GM13976 (cell line): Measurements from ENCODE around the gene C8B.

Source experiments
- DNase-seq: peaks from one replicate; pipeline ENCODE4 v3.0.0; 2012; ENCODE audit warnings: low spot score
- CTCF ChIP-seq: IDR thresholded peaks from 2 replicates; pipeline ENCODE4 v1.5.1; 2012; ENCODE audit warnings: borderline replicate concordance, mild to moderate bottlenecking; ENCODE audit not compliant: insufficient read depth; ENCODE audit errors: extremely low read depth, missing control alignments, control extremely low read depth
- in situ Hi-C: fragments of 300-500 bp; cut with MboI; formaldehyde crosslinking; loops from one replicate; pipeline ENCODE4 v1.12.0; 2022; ENCODE audit warnings: low sequenced_read_pairs, mixed read lengths, inconsistent platforms; ENCODE audit not compliant: unreplicated experiment

C8B gene

GRCh38 chr1:56957931-56958330 lies 7.9 kb downstream of the C8B start:
- in situ Hi-C loops = no loop called here
- DNase-seq = no peak
- no peak for TF ChIP-seq CTCF

DNA sequence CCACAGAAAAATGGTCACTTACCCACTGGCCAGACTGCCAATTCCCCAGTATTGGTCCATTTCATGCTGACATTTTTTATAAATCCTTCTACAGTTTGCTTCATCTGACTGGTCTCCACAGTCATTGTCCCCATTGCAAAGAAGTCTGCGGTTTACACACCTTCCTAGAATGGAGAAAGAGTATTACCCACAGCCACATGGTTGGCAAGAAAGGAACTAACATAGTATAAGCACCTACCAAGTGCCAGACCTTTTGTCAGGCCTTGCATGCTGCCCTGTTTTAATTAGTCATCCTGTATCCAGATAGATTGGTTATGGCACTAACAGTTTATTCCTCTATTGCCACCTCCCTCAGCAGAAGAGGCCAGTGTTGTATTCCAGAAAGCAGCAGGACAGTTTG lies 11.2 kb downstream of the C8B start:
- in situ Hi-C loops = no loop called here
- DNase-seq = no peak
- no peak for TF ChIP-seq CTCF

DNA sequence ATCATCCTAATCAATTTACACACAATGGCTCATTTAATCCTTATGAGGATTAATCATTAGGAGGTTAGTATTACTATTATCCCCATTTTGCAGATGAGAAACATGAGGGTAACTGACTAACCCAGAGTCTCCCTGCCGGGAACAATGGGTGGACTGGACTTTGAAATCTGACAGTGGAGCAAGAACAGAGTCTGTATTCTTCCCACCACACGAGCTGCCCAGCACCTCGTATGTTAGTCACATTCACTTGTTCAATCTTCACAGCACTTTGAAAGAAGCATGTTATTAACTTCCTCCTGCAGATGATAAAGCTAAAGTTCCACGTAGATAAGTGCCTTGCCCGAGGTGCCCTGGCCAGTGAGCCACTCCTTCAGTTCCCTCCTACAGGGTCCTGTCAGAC lies 12.4 kb downstream of the C8B start:
- TF ChIP-seq CTCF = no peak
- in situ Hi-C loops = no loop called here
- no peak for DNase-seq

DNA sequence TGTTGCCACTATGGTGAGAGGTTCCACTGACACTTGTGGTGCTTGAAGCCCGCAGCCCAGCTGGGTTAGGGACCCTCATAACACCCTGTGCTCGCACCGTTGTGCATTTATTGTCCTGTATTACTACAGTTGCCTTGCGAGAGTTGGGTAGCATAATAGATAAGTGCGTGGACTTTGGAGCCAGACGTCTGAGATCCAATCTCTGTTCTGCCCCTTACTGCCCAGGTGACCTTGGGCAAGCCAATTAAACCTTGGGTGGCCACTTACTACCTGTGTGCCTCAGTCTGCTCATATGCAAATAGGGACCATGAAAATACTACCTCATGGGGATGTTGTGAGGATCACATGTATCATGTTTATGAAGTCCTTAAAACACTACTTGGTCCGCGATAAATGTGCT lies 13.3 kb downstream of the C8B start:
- no peak for DNase-seq
- TF ChIP-seq CTCF = no peak
- in situ Hi-C loops = no loop called here

GRCh38 chr1:56948403-56949023 lies 17.3 kb downstream of the C8B start:
- no peak for DNase-seq
- no peak for TF ChIP-seq CTCF
- in situ Hi-C loops = no loop called here

DNA sequence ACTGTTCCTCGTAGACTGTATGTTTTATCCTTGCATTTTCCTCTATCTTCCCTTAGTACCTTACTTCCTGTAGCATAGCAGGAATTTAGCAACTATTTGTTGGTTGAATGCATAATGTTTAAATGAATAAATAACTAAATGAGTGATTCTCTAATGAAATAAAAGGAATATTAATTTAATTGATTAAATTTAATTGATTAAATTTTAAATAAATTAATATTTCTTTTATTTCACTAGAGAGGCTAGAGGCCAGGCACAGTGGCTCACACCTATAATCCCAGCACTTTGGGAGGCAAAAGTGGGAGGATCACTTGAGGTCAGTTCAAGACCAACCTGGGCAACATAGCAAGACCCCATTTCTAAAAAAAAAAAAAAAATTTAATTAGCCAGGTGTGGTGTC lies 25.8 kb downstream of the C8B start:
- no peak for TF ChIP-seq CTCF
- no peak for DNase-seq
- in situ Hi-C loops = no loop called here
